PC-3 (cell line): ENCODE data around the gene CD8B2.
"Not testable (repeated sequence)": the region's sequence is repeated elsewhere in the genome, so short reads cannot be mapped to it uniquely, and the experiment has no call there.

Experiments
- CTCF ChIP-seq: fragments of 300-600 bp; sonication (generic); conservative IDR thresholded peaks from 2 replicates; pipeline ENCODE4 v1.5.1; 2017; ENCODE audit warnings: antibody characterized with exemption, low read depth, mild to moderate bottlenecking, low read length
- EZH2 ChIP-seq: fragments of 300-600 bp; sonication (generic); IDR thresholded peaks from one replicate; pipeline ENCODE4 v1.6.1; 2017; ENCODE audit warnings: antibody characterized with exemption, mild to moderate bottlenecking, low read length; ENCODE audit not compliant: unreplicated experiment
- EZH2phosphoT487 ChIP-seq: fragments of 300-600 bp; sonication (generic); IDR thresholded peaks from 2 replicates; pipeline ENCODE4 v1.6.1; 2018; ENCODE audit warnings: mild to moderate bottlenecking, antibody characterized with exemption, low read length, borderline replicate concordance

GRCh38 chr2:106513391-106513790 lies 26.2 kb downstream of the CD8B2 start:
- not testable (repeated sequence) for TF ChIP-seq CTCF, EZH2phosphoT487, EZH2
